Thoracic aorta (tissue), 2 donors: Measurements from ENCODE around the gene TMOD3. TPM values are rescaled to one million over a fixed set of nuclear protein-coding genes. Genes with fewer than 3 reads are reported as not detected.

Experiments
- ATAC-seq: fragments of 150-250 bp; one replicate; pipeline ENCODE4 v1.8.0; 2017; ENCODE audit warnings: low read depth; ENCODE audit not compliant: insufficient number of reproducible peaks, low FRiP score
- DNase-seq: peaks from one replicate; pipeline ENCODE4 v3.0.0-alpha.2; 2020; ENCODE audit warnings: low spot score
- H3K27ac ChIP-seq, 2 donors: fragments of 200-600 bp; sonication (generic); 1 replicate in 1 of 2; 2 replicates in 1 of 2; pipeline ENCODE4 v1.5.1; 2016; ENCODE audit warnings: mild to moderate bottlenecking in 2 of 2, moderate library complexity in 2 of 2
- H3K27me3 ChIP-seq: fragments of 200-600 bp; sonication (generic); replicated peaks from 2 replicates; pipeline ENCODE4 v1.6.0; 2016; ENCODE audit warnings: mild to moderate bottlenecking; ENCODE audit not compliant: insufficient read depth
- H3K36me3 ChIP-seq: fragments of 200-600 bp; sonication (generic); one replicate; pipeline ENCODE4 v1.5.1; 2016
- H3K4me1 ChIP-seq, 2 donors: fragments of 200-600 bp; sonication (generic); 1 replicate in 1 of 2; 2 replicates in 1 of 2; pipeline versions ENCODE4 v1.5.1 to v1.6.0; 2016; ENCODE audit warnings: low read depth in 2 of 2, mild to moderate bottlenecking in 1 of 2; ENCODE audit not compliant: control insufficient read depth in 1 of 2
- H3K4me3 ChIP-seq: fragments of 200-600 bp; sonication (generic); 2 replicates; pipeline ENCODE4 v1.5.1; 2016; ENCODE audit warnings: mild to moderate bottlenecking
- H3K9me3 ChIP-seq: fragments of 200-600 bp; sonication (generic); 2 replicates; pipeline ENCODE4 v1.5.1; 2016
- CTCF ChIP-seq: fragments of 200-600 bp; sonication (generic); IDR thresholded peaks from one replicate; pipeline ENCODE4 v1.5.1; 2019; ENCODE audit warnings: antibody characterized with exemption
- total RNA-seq, 2 donors: library from RNA; depleted of rRNA; stranded (reverse); fragments of >200 nt; gene quantifications; one replicate each; pipeline versions ENCODE4 v1.1.0 to v1.2.3, GENCODE V29; 2016

The TMOD3 gene
- total RNA-seq, 2 donors from 2014 or later: 27.3 to 38.1 TPM

- no peak overlapping the region for H3K27ac ChIP-seq
- no peak for ATAC-seq
- H3K4me3 ChIP-seq: no peak overlapping the region
- TF ChIP-seq CTCF: no peak
- DNase-seq: no peak
- H3K27me3 ChIP-seq: no peaks in the 10 kb centered on the region
- peaks cover 2% of the 10 kb centered on the region for H3K36me3 ChIP-seq
- H3K9me3 ChIP-seq: no peaks in the 10 kb centered on the region
- H3K4me1 ChIP-seq: no peaks in the 10 kb centered on the region
Measured at GRCh38 chr15:51936105-51936478, 106.6 kb downstream of the TMOD3 start.

- Histone ChIP-seq H3K9me3 (no peaks in the 10 kb centered on the region), H3K4me1 (no peaks in the 10 kb centered on the region), H3K4me3 (no peak overlapping the region), H3K36me3 (peaks cover 2% of the 10 kb centered on the region), H3K27me3 (no peaks in the 10 kb centered on the region), H3K27ac (no peak overlapping the region)
- ATAC-seq (no peak), DNase-seq (no peak)
- no peak for TF ChIP-seq CTCF
Measured at GRCh38 chr15:51938286-51938685, 108.8 kb downstream of the TMOD3 start.

GRCh38 chr15:51939216-51939615, 109.8 kb downstream of the TMOD3 start:
- Histone ChIP-seq H3K27ac (no peak overlapping the region), H3K36me3 (peaks cover 2% of the 10 kb centered on the region), H3K4me3 (no peak overlapping the region), H3K4me1 (no peaks in the 10 kb centered on the region), H3K27me3 (no peaks in the 10 kb centered on the region), H3K9me3 (no peaks in the 10 kb centered on the region)
- no peak for DNase-seq
- no peak for TF ChIP-seq CTCF
- no peak for ATAC-seq

GRCh38 chr15:51947124-51947523, 117.7 kb downstream of the TMOD3 start:
- H3K36me3 ChIP-seq: peaks cover 35% of the 10 kb centered on the region

GRCh38 chr15:51952805-51953204, 123.4 kb downstream of the TMOD3 start:
- H3K36me3 ChIP-seq: peaks cover 41% of the 10 kb centered on the region
- no peaks in the 10 kb centered on the region for H3K27me3 ChIP-seq
- ATAC-seq: no peak
- no peak for TF ChIP-seq CTCF
- no peak overlapping the region for H3K4me3 ChIP-seq
- no peak for DNase-seq
- H3K9me3 ChIP-seq: no peaks in the 10 kb centered on the region
- H3K27ac ChIP-seq: no peak overlapping the region
- no peaks in the 10 kb centered on the region for H3K4me1 ChIP-seq

More at GRCh38 chr15:51947124-51947523, 117.7 kb downstream of the TMOD3 start:
- no peak overlapping the region for H3K4me3 ChIP-seq
- no peaks in the 10 kb centered on the region for H3K27me3 ChIP-seq
- TF ChIP-seq CTCF: no peak
- ATAC-seq: no peak
- DNase-seq: no peak
- H3K4me1 ChIP-seq: no peaks in the 10 kb centered on the region
- H3K27ac ChIP-seq: no peak overlapping the region
- no peaks in the 10 kb centered on the region for H3K9me3 ChIP-seq
